WERI-Rb-1 (cell line): Measurements from ENCODE around the gene HS6ST1.
A peak's percentile ranks its signal among the peaks of the same experiment; 100 is the strongest.

Experiments
- DNase-seq: peaks from one replicate; pipeline ENCODE4 v3.0.0-alpha.2; 2020
- H3K27ac ChIP-seq: fragments of 250-450 bp; sonication (Bioruptor Pico); 2 replicates; pipeline ENCODE4 v1.5.1; 2020; ENCODE audit warnings: mild to moderate bottlenecking, moderate library complexity
- H3K27me3 ChIP-seq: fragments of 250-450 bp; sonication (Bioruptor Pico); 2 replicates; pipeline ENCODE4 v1.5.1; 2021; ENCODE audit warnings: mild to moderate bottlenecking, low read depth, moderate library complexity; ENCODE audit not compliant: insufficient read depth, severe bottlenecking
- H3K36me3 ChIP-seq: fragments of 250-450 bp; sonication (Bioruptor Pico); 2 replicates; pipeline ENCODE4 v1.5.1; 2020; ENCODE audit warnings: mild to moderate bottlenecking, moderate library complexity
- H3K4me3 ChIP-seq: 2 replicates; pipeline ENCODE4 v1.5.1; 2011; ENCODE audit warnings: low read depth, mild to moderate bottlenecking, control low read depth, low read length
- H3K9me3 ChIP-seq: fragments of 250-450 bp; sonication (Bioruptor Pico); 2 replicates; pipeline ENCODE4 v1.5.1; 2021; ENCODE audit warnings: mild to moderate bottlenecking, moderate library complexity; ENCODE audit not compliant: severe bottlenecking
- TF ChIP-seq, protein P1 (sequence below): IDR thresholded peaks from 2 replicates; pipeline ENCODE4 v1.5.1; 2011; ENCODE audit warnings: low read depth, mild to moderate bottlenecking, control low read depth, inconsistent platforms, low read length

Gene HS6ST1

DNA sequence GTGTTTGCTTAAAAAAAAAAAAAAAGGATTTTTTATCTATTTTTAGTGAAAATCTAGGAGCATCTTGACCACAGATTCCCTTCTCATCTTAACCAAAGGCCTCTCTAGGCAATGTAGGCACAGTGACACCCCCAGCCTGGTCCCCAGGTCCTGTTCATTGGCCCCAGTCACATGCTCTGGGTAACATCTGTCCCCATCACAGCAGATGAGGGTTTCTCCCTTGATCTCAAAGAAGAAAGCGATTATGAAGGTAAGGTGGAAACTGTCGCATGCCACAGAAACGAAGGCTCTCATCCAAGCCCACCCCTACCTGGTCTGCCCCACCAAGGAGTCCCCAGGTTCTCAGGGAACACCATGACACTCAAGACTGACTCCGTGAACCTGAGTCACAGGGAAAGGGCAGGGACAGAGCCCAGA lies 4.7 kb downstream of the HS6ST1 start:
- no peak overlapping the region for H3K27ac ChIP-seq
- no peaks in the 10 kb centered on the region for H3K9me3 ChIP-seq
- no peaks in the 10 kb centered on the region for H3K27me3 ChIP-seq
- H3K4me3 ChIP-seq = no peak overlapping the region
- peaks cover 33% of the 10 kb centered on the region for H3K36me3 ChIP-seq
- TF ChIP-seq, protein P1, sequence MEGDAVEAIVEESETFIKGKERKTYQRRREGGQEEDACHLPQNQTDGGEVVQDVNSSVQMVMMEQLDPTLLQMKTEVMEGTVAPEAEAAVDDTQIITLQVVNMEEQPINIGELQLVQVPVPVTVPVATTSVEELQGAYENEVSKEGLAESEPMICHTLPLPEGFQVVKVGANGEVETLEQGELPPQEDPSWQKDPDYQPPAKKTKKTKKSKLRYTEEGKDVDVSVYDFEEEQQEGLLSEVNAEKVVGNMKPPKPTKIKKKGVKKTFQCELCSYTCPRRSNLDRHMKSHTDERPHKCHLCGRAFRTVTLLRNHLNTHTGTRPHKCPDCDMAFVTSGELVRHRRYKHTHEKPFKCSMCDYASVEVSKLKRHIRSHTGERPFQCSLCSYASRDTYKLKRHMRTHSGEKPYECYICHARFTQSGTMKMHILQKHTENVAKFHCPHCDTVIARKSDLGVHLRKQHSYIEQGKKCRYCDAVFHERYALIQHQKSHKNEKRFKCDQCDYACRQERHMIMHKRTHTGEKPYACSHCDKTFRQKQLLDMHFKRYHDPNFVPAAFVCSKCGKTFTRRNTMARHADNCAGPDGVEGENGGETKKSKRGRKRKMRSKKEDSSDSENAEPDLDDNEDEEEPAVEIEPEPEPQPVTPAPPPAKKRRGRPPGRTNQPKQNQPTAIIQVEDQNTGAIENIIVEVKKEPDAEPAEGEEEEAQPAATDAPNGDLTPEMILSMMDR = no peak
- DNase-seq = no peak

DNA sequence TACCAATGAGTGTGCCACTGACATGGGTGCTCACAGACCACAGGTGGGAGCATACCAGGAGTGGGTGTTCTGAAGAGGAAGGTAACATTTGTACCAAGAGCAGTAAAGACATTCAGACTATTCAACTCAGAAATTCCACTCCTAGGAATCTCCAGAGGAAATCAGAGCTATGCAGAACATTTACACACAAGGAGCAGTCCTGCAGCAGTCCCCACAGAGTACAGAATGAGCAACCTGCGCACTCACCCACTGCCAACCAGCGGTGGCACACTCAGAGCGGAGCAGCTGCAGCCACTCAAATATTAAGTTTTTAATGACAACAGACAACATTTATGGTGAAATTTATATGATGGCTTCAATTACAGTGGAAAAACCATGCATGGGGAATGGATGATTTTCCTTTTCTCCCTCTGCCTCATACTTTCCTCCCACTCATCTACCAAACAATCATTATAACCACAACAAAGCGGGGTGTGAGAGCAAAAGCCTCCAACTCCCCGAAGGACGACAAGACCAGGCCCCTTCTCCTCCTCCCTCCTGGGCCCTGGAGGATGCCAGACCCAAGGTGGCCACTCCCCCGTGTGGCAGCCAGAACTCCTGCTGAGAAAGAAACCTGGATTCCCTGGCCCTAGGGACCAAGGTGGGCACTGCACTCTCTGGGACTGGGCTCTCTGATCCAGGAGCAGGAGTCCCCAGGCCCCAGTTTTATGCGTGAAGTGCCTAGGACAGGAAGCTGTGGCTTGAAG lies 5.4 kb downstream of the HS6ST1 start:
- H3K27me3 ChIP-seq = no peaks in the 10 kb centered on the region
- H3K9me3 ChIP-seq = no peaks in the 10 kb centered on the region
- no peak overlapping the region for H3K27ac ChIP-seq
- no peak overlapping the region for H3K4me3 ChIP-seq
- DNase-seq = no peak
- H3K36me3 ChIP-seq = peaks cover 38% of the 10 kb centered on the region
- TF ChIP-seq, protein P1 = peak; percentile 44

DNA sequence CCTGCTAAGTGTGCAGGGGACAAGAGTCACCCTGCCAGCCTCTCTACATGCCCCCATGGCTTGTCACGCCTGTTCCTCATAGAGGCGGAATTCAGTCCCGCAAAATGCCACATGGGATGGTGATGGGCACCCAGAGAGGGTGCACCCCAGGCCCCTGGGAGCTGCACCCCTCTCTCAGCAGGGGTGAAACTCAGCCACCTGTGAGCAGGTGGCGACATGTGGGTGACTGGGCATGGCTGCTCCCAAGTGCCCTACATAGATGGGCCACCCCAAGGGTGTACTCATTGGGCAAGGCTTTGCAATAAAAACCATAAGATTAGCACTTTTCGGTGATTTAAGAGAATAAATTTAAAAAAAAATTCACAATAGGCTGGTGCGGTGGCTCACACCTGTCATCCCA lies 6.3 kb downstream of the HS6ST1 start:
- Histone ChIP-seq H3K27ac (no peak overlapping the region), H3K27me3 (no peaks in the 10 kb centered on the region), H3K36me3 (peaks cover 44% of the 10 kb centered on the region), H3K9me3 (no peaks in the 10 kb centered on the region), H3K4me3 (no peak overlapping the region)
- no peak for DNase-seq
- TF ChIP-seq, protein P1 = no peak

DNA sequence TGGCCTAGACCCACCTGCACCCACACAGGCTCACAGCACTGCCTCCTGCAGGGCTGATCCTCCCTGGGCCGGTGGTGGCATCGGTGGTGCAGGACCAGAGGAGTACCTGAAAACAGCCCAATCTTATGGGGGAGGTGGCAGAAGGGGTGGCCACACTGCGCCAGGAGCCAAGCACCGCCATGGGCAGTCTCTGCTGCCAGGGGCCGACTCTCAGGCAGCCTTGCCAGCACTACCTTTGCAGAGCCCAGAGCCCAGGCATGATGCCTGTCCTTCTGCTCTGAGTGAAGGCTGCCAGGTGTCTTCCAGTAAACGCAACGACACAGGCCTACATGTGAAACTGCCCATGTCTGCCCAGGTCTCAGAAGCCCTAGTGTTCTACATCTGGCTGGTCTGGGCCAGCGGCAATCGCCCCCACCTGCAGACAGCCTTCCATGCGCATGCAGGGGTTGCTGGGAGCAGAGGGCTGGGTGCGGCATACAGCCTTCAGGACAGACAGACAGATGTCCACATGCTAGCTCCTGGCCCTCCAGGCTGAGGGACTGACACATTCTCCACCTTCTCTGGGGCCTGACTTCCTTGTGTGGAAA lies 6.8 kb downstream of the HS6ST1 start:
- peaks cover 46% of the 10 kb centered on the region for H3K36me3 ChIP-seq
- H3K27ac ChIP-seq = no peak overlapping the region
- no peaks in the 10 kb centered on the region for H3K27me3 ChIP-seq
- no peak overlapping the region for H3K4me3 ChIP-seq
- DNase-seq = no peak
- no peaks in the 10 kb centered on the region for H3K9me3 ChIP-seq
- TF ChIP-seq, protein P1 = no peak; the same call in 1 of the 2 replicates

DNA sequence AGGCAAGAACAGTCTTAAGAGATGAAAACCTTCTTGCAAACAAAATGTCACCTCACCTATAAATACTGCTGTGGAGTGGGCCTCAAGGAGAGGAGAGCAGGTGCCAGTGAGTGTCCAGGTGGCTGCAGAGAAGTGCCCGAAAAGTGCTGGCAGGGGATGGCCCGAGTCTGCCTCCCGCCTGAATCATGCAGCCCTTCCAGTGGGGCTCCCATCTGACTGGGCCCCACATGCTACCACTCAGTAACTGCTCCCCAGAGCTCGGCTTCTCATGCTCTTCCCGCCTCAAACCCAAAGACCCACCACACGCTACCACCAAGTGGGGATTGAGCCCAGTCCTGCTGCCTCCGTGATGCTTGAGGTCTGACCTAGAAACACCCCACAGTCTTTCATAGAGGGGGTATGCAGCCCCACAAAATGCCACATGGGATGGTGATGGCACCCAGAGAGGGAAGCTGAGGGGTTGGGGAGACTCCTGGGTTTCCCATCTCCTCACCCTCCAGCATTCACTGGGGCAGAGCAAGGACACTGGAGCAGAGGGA lies 7.4 kb downstream of the HS6ST1 start:
- no peak overlapping the region for H3K4me3 ChIP-seq
- no peak for DNase-seq
- TF ChIP-seq, protein P1 = no peak
- no peaks in the 10 kb centered on the region for H3K27me3 ChIP-seq
- no peak overlapping the region for H3K27ac ChIP-seq
- H3K36me3 ChIP-seq = peaks cover 46% of the 10 kb centered on the region
- H3K9me3 ChIP-seq = no peaks in the 10 kb centered on the region
